ENCODE results near the gene EFNA2.

The EFNA2 gene

DNA sequence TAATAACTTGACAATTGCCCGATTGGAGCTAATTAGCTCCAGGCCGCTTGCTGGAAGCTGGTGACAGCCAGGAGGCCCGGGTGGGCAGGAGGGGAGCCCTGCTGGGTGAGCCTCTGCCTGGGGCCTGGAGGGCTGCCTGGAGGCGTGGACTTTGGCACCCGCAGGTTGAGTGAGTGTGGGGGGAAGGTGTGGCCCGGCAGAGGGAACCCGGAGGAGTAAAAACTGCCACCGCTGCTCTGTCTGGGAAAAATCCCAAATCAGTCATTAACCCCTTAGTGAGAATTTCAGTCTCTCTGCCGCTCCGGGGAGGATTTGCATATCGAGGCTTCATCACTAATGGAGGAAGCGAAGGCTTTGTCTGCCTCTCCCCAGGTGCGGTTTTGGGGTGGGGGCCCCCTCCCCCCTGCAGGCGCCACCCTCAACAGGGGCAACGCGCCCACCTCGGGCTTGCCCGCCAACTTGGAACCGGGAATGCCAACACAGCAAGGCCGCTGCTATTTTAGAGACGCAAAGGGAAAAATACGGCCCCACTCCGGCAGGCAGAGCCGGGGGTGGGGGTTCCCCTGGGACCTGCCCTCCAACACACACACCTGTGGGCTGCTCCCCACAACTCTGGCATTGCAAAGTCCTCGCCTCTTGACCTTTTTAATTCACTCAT lies 6.2 kb downstream of the EFNA2 start:
- Histone ChIP-seq H3K4me3 (ENCODE audit: insufficient read depth, low read length, poor library complexity, severe bottlenecking) (no peak overlapping the region), H2AFZ (ENCODE audit: low read depth, low read length, severe bottlenecking) (no peak overlapping the region), H3K36me3 (ENCODE audit: low read length) (no peaks in the 10 kb centered on the region), H3F3A (ENCODE audit: insufficient read depth) (no peaks in the 10 kb centered on the region), H3K9ac (ENCODE audit: low read length) (no peak overlapping the region), H3K9me2 (replicated peaks; ENCODE audit: insufficient read depth, low read length) (no peaks in the 10 kb centered on the region), H4K20me1 (ENCODE audit: low read depth, low read length) (no peaks in the 10 kb centered on the region), H3K79me2 (ENCODE audit: insufficient read depth, low read length) (no peaks in the 10 kb centered on the region), H3K9me3 (ENCODE audit: insufficient read depth, low read length) (no peaks in the 10 kb centered on the region), H3K27me3 (ENCODE audit: low read length) (peaks cover 4% of the 10 kb centered on the region; the same call in 1 of the 2 replicates), H3K4me2 (ENCODE audit: low read depth, low read length, poor library complexity, severe bottlenecking) (no peak overlapping the region), H3K27ac (ENCODE audit: low read depth, low read length) (no peak overlapping the region)
- no peak for TF ChIP-seq EZH2phosphoT487 (conservative IDR thresholded peaks at IDR 0.05; ENCODE audit: low read length)
- TF ChIP-seq, protein P1, sequence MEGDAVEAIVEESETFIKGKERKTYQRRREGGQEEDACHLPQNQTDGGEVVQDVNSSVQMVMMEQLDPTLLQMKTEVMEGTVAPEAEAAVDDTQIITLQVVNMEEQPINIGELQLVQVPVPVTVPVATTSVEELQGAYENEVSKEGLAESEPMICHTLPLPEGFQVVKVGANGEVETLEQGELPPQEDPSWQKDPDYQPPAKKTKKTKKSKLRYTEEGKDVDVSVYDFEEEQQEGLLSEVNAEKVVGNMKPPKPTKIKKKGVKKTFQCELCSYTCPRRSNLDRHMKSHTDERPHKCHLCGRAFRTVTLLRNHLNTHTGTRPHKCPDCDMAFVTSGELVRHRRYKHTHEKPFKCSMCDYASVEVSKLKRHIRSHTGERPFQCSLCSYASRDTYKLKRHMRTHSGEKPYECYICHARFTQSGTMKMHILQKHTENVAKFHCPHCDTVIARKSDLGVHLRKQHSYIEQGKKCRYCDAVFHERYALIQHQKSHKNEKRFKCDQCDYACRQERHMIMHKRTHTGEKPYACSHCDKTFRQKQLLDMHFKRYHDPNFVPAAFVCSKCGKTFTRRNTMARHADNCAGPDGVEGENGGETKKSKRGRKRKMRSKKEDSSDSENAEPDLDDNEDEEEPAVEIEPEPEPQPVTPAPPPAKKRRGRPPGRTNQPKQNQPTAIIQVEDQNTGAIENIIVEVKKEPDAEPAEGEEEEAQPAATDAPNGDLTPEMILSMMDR (IDR thresholded peaks at IDR 0.05; ENCODE audit: insufficient read depth, low read length, poor library complexity, severe bottlenecking), result no peak

DNA sequence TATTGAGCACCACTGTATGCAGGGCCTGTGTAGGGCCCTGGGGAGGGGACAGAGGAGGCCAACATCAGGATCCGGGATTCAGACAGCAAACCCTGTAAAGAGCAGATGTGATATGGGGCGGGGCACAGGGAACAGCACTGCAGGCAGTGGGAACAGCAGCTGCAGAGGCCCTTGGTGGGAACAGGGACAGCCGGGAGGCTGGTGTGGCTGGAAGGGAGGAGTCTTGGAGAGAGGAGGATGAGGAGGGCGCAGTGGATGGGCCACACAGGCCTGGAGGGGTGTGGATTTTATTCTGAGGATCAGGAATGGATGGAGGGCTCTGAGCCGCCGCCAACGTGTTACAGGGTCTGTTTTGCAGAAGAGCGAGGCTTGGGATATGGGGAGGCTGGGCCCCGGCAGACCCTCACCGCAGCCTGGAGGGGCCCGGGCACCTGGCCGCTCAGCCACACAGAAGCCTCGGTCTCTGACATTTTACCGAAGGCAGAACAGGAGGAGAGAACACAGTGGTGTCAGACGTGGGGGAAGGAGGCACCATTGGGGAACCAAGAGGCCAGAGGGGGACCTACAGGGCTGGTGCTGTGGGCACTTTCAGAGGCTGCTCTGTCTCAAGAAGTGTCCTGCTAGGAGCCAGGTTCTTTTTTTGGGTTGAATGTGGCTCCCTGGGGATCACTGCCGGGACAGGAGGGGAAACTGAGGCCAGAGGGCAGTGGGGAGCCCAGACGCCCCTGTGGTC lies 6.9 kb downstream of the EFNA2 start:
- Histone ChIP-seq H3F3A (ENCODE audit: insufficient read depth) (no peaks in the 10 kb centered on the region), H3K4me3 (ENCODE audit: insufficient read depth, low read length, poor library complexity, severe bottlenecking) (no peak overlapping the region), H3K79me2 (ENCODE audit: insufficient read depth, low read length) (no peaks in the 10 kb centered on the region), H3K9me2 (replicated peaks; ENCODE audit: insufficient read depth, low read length) (no peaks in the 10 kb centered on the region), H4K20me1 (ENCODE audit: low read depth, low read length) (no peaks in the 10 kb centered on the region), H2AFZ (ENCODE audit: low read depth, low read length, severe bottlenecking) (no peak overlapping the region), H3K9ac (ENCODE audit: low read length) (no peak overlapping the region), H3K27ac (ENCODE audit: low read depth, low read length) (no peak overlapping the region), H3K36me3 (ENCODE audit: low read length) (no peaks in the 10 kb centered on the region), H3K4me2 (ENCODE audit: low read depth, low read length, poor library complexity, severe bottlenecking) (no peak overlapping the region), H3K9me3 (ENCODE audit: insufficient read depth, low read length) (no peaks in the 10 kb centered on the region), H3K27me3 (ENCODE audit: low read length) (peaks cover 4% of the 10 kb centered on the region; the same call in 1 of the 2 replicates)
- no peak for TF ChIP-seq EZH2phosphoT487 (conservative IDR thresholded peaks at IDR 0.05; ENCODE audit: low read length)
- TF ChIP-seq, protein P1 (IDR thresholded peaks at IDR 0.05; ENCODE audit: insufficient read depth, low read length, poor library complexity, severe bottlenecking), result no peak

DNA sequence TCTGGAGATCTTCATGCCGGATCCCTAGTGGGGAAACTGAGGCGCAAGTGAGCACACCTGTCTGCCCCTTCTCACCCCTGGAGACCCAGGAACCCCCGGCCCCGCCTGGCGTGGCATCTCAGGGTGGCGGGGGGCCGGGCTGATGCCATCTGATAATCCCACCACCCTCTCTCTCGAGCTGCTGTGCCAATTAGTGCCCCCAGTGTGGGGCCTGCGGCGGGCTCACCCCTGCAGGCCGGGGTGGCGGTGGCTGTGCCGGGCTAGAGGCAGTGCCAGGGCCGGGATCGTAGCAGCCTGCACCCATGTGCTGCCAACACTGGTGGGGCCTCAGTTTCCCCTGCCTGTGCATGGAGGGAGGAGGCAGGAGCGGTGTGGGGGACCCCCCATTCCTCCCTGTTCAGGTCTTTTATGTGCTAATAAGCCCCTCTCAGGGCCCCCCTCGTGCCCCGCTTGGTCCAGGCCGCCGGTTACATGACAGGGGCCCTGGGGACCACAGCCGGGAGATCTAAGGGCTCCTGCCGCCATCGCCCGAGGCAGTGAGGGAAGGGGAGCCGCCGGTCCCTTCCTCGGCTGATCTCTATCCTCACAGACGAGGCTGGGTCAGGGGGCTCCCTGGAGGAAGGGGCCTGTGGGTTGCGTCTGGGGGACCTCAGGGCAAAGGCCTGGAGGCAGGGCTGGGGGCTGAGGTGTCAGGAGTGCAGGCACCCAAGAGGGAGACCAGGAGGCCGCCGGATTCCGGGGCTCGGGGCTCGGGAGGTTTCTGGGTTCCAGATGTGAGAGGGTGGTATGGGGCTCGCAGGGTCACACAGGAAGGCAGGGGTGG lies 8.3 kb downstream of the EFNA2 start:
- TF ChIP-seq, protein P1 (IDR thresholded peaks at IDR 0.05; ENCODE audit: insufficient read depth, low read length, poor library complexity, severe bottlenecking), result no peak
- TF ChIP-seq EZH2phosphoT487 (conservative IDR thresholded peaks at IDR 0.05; ENCODE audit: low read length), result no peak
- H3K9me2 ChIP-seq (replicated peaks; ENCODE audit: insufficient read depth, low read length), result no peaks in the 10 kb centered on the region
- no peak overlapping the region for H2AFZ ChIP-seq (ENCODE audit: low read depth, low read length, severe bottlenecking)
- no peaks in the 10 kb centered on the region for H4K20me1 ChIP-seq (ENCODE audit: low read depth, low read length)
- H3K36me3 ChIP-seq (ENCODE audit: low read length), result no peaks in the 10 kb centered on the region
- H3F3A ChIP-seq (ENCODE audit: insufficient read depth), result no peaks in the 10 kb centered on the region
- no peak overlapping the region for H3K9ac ChIP-seq (ENCODE audit: low read length)
- no peaks in the 10 kb centered on the region for H3K9me3 ChIP-seq (ENCODE audit: insufficient read depth, low read length)
- no peak overlapping the region for H3K27ac ChIP-seq (ENCODE audit: low read depth, low read length)
- no peaks in the 10 kb centered on the region for H3K79me2 ChIP-seq (ENCODE audit: insufficient read depth, low read length)
- peaks cover 4% of the 10 kb centered on the region; the same call in 1 of the 2 replicates for H3K27me3 ChIP-seq (ENCODE audit: low read length)
- H3K4me3 ChIP-seq (ENCODE audit: insufficient read depth, low read length, poor library complexity, severe bottlenecking), result no peak overlapping the region
- H3K4me2 ChIP-seq (ENCODE audit: low read depth, low read length, poor library complexity, severe bottlenecking), result no peak overlapping the region

Measured in SU-DHL-6 (cell line).